RWPE2 (cell line): ENCODE measurements around the gene NHS.

Experiments used
- ATAC-seq: fragments of 200-7000 bp; cut with Tn5 transposase; 3 replicates; pipeline ENCODE4 v1.9.1; 2021; ENCODE audit warnings: low read depth
- DNase-seq: peaks from one replicate; pipeline ENCODE4 v3.0.0-alpha.2; 2020; ENCODE audit warnings: low spot score
- H3K27ac ChIP-seq: fragments of 450-650 bp; 2 replicates; pipeline ENCODE4 v1.5.1; 2017; ENCODE audit warnings: mild to moderate bottlenecking; ENCODE audit not compliant: poor library complexity, severe bottlenecking
- H3K27me3 ChIP-seq: fragments of 250-450 bp; sonication (Bioruptor Pico); 2 replicates; pipeline ENCODE4 v1.5.1; 2021; ENCODE audit warnings: mild to moderate bottlenecking, moderate library complexity; ENCODE audit not compliant: insufficient read depth, poor library complexity, severe bottlenecking
- H3K36me3 ChIP-seq: fragments of 250-450 bp; sonication (Bioruptor Pico); 2 replicates; pipeline ENCODE4 v1.5.1; 2020; ENCODE audit warnings: low read depth, mild to moderate bottlenecking, moderate library complexity
- H3K4me1 ChIP-seq: fragments of 250-450 bp; sonication (Bioruptor Pico); 2 replicates; pipeline ENCODE4 v1.5.1; 2021; ENCODE audit warnings: mild to moderate bottlenecking, moderate library complexity; ENCODE audit not compliant: insufficient read depth, poor library complexity, severe bottlenecking
- H3K4me3 ChIP-seq: fragments of 250-450 bp; sonication (Bioruptor Pico); 2 replicates; pipeline ENCODE4 v1.5.1; 2021; ENCODE audit warnings: mild to moderate bottlenecking, moderate library complexity; ENCODE audit not compliant: severe bottlenecking
- H3K9me3 ChIP-seq: fragments of 250-450 bp; sonication (Bioruptor Pico); 2 replicates; pipeline ENCODE4 v1.5.1; 2021; ENCODE audit warnings: mild to moderate bottlenecking, moderate library complexity; ENCODE audit not compliant: severe bottlenecking
- TF ChIP-seq, protein P1 (sequence below): fragments of 450-650 bp; IDR thresholded peaks from one replicate; pipeline ENCODE4 v1.5.1; 2017; ENCODE audit warnings: mild to moderate bottlenecking, moderate library complexity; ENCODE audit not compliant: poor library complexity, severe bottlenecking

The NHS gene

DNA sequence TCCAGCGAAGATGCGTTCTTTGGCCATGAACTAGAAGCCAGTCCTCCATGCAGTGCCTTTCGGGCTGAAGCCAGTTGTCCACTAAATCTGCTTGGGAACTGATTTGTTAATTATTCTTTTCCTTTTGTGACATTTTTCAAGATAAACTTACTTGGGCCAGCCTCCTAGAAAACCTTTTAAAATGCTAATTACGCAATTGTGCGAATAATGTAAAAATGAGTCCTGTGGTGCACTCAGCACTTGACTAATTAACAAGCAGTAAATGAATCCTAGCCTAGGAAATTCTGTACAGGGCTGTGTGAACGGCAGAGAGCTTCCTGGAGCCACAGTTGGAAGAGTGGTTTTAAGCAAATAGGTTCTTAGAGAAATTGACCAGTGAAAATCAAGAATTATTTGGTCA, 212.4 kb downstream of the NHS start:
- H3K27ac ChIP-seq, result no peak overlapping the region
- DNase-seq, result no peak
- no peak overlapping the region for H3K4me3 ChIP-seq
- H3K27me3 ChIP-seq, result no peaks in the 10 kb centered on the region
- H3K4me1 ChIP-seq, result peaks cover 15% of the 10 kb centered on the region
- no peak for ATAC-seq
- TF ChIP-seq, protein P1, sequence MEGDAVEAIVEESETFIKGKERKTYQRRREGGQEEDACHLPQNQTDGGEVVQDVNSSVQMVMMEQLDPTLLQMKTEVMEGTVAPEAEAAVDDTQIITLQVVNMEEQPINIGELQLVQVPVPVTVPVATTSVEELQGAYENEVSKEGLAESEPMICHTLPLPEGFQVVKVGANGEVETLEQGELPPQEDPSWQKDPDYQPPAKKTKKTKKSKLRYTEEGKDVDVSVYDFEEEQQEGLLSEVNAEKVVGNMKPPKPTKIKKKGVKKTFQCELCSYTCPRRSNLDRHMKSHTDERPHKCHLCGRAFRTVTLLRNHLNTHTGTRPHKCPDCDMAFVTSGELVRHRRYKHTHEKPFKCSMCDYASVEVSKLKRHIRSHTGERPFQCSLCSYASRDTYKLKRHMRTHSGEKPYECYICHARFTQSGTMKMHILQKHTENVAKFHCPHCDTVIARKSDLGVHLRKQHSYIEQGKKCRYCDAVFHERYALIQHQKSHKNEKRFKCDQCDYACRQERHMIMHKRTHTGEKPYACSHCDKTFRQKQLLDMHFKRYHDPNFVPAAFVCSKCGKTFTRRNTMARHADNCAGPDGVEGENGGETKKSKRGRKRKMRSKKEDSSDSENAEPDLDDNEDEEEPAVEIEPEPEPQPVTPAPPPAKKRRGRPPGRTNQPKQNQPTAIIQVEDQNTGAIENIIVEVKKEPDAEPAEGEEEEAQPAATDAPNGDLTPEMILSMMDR, result no peak
- no peaks in the 10 kb centered on the region for H3K36me3 ChIP-seq
- H3K9me3 ChIP-seq, result no peaks in the 10 kb centered on the region

DNA sequence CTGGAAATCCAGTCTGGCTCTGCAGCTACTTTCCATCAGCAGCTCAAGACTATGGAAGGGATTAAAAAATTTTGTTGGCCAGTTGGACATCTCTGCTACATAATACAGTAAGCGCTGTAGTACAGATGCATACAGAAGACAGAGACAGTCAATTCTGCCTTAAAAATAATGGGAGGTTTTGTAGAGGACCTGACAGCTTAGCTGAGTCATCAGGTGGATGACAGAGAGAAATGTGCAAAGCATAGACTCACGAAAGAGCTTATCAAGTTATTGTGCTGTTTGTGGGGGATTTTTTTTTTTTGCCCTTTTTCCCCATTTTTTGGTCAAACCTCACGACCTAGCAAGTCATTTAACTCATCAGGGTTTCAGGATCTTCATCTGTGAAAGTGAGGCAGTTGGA, 213.3 kb downstream of the NHS start:
- ATAC-seq, result no peak
- no peak overlapping the region for H3K27ac ChIP-seq
- no peaks in the 10 kb centered on the region for H3K27me3 ChIP-seq
- no peaks in the 10 kb centered on the region for H3K9me3 ChIP-seq
- TF ChIP-seq, protein P1, result no peak
- no peak for DNase-seq
- H3K36me3 ChIP-seq, result no peaks in the 10 kb centered on the region
- H3K4me1 ChIP-seq, result peaks cover 15% of the 10 kb centered on the region
- no peak overlapping the region for H3K4me3 ChIP-seq

DNA sequence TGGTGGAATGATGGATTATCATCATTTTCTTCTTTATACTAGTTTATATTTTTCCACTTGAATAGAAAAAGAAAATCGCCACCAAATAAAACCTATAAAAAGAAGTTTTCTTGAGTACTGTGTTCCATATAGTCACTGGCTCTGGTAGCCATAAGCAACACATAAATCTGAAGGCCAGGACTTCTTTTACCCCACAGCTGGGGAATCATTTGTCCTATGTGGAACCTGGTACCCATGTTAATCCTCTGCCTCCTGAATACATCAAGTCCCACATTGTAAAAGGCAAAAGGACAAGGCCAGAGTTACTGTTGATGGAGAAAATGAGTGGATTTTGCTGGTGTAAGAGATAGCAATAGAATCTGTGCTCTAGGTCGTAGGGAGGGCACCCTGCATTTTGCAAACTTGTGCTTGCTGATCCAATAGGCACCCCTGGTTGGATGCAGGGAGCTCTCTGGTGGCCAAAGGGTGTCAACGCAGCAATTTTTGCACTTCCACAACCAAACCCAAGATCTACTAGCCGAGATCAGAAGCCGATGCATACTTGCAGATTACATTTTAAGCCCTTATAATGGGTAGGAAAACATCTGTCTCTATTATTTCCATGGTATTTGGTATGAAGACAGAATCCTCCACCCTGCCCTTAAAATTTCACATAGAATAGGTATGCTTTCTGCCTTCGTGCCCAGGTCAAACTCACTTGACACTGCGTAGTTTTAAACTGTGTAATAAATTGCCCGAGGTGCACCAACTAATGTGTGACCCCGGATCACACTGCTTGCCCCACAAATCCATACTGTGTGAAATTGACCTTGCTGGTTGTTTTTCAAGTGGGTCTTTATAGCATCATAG, 216.1 kb downstream of the NHS start:
- TF ChIP-seq, protein P1, result peak; percentile 71
- DNase-seq (no peak), ATAC-seq (peak; percentile 69)
- H3K9me3 ChIP-seq, result no peaks in the 10 kb centered on the region
- peak overlapping the region; percentile 14 for H3K27ac ChIP-seq
- no peaks in the 10 kb centered on the region for H3K36me3 ChIP-seq
- no peak overlapping the region for H3K4me3 ChIP-seq
- H3K27me3 ChIP-seq, result no peaks in the 10 kb centered on the region
- H3K4me1 ChIP-seq, result peaks cover 22% of the 10 kb centered on the region

DNA sequence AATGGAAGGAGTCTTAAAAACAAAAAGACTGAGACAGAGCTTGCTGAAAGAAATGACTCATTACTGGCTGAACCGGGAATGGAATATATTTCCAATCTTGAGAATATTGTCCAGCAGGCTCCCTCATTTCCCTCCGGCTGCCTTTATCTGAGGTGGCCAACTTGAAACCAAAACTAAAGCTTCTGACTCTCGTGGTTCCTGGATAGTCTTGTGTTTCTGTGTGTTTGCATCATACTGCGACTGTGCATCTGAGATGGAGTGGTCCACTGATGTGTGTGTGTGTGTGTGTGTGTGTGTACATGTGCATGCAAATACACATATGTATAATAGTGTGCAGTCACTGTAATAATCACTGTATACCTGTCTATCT, 216.7 kb downstream of the NHS start:
- Histone ChIP-seq H3K4me3 (no peak overlapping the region), H3K27ac (peak overlapping the region; percentile 14)

DNA sequence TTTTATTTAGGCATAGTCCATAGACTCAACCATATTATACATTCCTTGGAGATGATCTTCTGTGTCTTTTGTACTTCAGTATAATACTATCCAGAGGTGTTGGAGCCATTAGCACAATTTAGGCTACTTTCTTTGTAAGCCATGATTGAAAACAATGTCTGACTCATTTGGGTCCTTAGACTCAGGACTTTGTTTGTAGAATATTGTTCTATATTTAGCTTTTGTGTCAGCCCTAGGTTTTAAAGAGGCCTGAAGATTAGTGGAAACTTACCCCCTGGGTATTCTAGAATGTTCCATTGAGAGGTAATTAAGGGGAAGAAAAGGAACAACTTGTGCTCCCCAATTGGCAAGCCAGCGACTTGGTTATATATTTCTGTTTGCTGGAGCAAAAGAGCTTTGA, 217.1 kb downstream of the NHS start:
- no peak for DNase-seq
- Histone ChIP-seq H3K27me3 (no peaks in the 10 kb centered on the region), H3K4me3 (no peak overlapping the region), H3K27ac (peak overlapping the region; percentile 14), H3K36me3 (no peaks in the 10 kb centered on the region), H3K4me1 (peaks cover 27% of the 10 kb centered on the region), H3K9me3 (no peaks in the 10 kb centered on the region)
- ATAC-seq, result no peak
- TF ChIP-seq, protein P1, result no peak

More for the DNA sequence above, 216.7 kb downstream of the NHS start:
- Histone ChIP-seq H3K36me3 (no peaks in the 10 kb centered on the region), H3K27me3 (no peaks in the 10 kb centered on the region), H3K4me1 (peaks cover 27% of the 10 kb centered on the region), H3K9me3 (no peaks in the 10 kb centered on the region)
- ATAC-seq, result peak; percentile 48
- TF ChIP-seq, protein P1, result no peak
- DNase-seq, result no peak
